ENCODE measurements around the gene PIK3AP1.
A peak's percentile ranks its signal among the peaks of the same experiment; 100 is the strongest.
"Not testable (repeated sequence)": the region's sequence is repeated elsewhere in the genome, so short reads cannot be mapped to it uniquely, and the experiment has no call there.

Gene PIK3AP1, protein sequence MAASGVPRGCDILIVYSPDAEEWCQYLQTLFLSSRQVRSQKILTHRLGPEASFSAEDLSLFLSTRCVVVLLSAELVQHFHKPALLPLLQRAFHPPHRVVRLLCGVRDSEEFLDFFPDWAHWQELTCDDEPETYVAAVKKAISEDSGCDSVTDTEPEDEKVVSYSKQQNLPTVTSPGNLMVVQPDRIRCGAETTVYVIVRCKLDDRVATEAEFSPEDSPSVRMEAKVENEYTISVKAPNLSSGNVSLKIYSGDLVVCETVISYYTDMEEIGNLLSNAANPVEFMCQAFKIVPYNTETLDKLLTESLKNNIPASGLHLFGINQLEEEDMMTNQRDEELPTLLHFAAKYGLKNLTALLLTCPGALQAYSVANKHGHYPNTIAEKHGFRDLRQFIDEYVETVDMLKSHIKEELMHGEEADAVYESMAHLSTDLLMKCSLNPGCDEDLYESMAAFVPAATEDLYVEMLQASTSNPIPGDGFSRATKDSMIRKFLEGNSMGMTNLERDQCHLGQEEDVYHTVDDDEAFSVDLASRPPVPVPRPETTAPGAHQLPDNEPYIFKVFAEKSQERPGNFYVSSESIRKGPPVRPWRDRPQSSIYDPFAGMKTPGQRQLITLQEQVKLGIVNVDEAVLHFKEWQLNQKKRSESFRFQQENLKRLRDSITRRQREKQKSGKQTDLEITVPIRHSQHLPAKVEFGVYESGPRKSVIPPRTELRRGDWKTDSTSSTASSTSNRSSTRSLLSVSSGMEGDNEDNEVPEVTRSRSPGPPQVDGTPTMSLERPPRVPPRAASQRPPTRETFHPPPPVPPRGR

DNA sequence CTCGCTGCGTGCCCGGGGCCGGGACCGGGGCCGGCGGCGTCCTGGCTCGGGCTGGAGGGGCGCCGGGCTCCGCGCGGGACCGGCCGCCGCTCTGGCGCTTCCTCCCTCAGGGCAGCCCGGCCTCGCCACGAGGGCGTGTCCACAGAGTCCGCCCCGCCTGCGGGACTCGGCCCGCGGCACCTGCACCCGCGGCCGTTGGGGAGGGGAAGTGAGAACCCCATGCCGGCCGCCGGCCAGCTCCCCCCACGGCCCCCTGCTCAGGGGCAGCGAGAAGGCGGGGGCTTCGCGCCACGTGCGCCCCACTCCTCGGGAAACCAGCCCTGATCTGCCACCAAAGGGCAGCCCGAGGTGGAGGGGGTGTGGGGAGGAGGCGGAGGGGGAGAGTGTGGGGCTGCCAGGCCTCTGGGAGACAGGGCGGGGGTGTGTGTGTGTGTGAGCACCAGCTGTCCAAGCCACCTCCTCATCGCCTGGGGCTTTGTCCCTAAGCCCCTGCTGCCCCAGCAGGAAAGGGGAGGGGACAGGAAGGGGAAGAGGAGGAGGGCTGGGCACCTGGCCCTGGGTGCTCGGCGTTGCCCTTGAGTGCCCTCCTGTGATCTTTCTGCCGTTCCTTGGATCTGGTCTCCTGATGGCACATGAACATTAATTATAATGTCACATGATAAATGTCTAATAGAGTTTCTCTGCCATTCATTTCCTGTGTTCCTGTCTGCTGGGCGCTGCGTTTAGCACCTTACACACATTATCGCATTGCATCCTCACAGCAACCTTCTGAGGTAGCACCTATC is at the start of gene PIK3AP1:
Gene PIK3AP1 (minus strand): TSS at position 93 of the 785 bp plus-strand sequence. CDS start 120 bp downstream, outside the sequence.
- no peak for DNase-seq (ENCODE audit: low read depth)

DNA sequence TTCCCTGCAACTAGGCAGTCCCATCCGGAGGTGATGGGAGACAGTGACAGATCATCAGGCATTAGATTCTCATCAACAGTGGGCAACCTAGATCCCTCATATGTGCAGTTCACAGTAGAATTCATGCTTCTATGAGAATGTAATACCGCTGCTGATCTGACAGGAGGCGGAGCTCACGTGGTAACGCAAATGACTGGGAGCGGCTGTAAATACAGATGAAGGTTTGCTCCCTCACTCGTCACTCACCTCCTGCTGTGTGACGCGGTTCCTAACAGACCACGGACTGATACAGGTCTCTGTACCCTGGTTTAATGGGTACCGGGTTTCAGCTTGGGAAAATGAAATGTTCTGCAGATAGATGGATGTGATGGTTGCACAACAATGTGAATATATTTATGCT is 47.8 kb upstream of the PIK3AP1 start:
- no peak for DNase-seq (ENCODE audit: low read depth)

DNA sequence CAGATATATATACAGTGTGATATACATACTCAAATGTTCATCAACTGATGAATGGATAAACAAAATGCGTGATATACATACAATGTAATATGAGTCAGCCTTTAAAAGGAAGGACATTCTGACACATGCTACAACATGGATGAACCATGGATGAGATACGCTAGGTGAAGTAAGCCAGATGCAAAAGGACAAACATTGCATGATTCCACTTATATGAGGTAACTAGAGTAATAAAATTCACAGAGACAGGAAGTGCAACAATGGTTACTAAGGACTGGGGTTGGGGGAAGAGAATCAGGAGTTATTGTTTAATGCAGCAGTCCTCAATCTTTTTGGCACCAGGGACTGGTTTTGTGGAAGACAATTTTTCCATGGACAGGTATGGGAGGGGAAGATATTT is 47.3 kb upstream of the PIK3AP1 start:
- DNase-seq (ENCODE audit: low read depth): no peak

DNA sequence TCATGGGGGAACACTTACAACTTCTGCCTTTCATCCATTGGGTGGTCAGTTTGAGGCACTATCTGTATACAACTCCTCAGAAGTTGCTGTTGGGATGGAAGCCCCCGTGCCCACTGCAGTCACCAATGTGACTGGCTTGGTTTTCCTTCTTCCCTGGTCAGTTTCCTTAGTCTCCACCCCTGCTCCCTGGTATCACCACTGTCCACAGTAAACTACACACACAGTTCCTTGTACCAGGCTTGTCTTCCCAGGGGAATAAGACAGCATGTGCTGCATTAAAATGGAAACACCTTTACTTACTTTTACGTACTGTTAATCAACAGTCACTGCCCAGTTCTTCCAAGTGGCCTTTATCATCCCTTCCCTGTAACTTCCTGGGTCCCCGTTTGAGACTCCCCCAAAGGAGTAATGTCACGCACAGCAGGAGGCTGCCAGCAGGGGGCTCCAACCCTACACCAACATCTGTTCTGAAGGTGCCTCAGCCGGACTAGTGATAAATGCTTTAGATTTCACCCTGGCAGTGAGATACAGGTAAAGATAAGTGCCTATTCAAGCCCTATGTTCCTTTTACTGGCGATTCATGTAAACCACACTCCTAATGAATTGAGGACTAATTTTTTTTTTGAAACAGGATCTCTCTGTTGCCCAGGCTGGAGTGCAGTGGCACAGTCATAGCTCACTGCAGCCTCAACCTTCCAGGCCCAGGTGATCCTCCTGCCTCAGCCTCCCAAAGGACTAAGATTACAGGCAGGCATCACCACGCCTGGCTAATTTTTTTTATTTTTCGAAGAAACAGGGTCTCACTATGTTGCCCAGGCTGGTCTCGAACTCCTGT is 45.3 kb upstream of the PIK3AP1 start:
- no peak for DNase-seq (ENCODE audit: low read depth)

DNA sequence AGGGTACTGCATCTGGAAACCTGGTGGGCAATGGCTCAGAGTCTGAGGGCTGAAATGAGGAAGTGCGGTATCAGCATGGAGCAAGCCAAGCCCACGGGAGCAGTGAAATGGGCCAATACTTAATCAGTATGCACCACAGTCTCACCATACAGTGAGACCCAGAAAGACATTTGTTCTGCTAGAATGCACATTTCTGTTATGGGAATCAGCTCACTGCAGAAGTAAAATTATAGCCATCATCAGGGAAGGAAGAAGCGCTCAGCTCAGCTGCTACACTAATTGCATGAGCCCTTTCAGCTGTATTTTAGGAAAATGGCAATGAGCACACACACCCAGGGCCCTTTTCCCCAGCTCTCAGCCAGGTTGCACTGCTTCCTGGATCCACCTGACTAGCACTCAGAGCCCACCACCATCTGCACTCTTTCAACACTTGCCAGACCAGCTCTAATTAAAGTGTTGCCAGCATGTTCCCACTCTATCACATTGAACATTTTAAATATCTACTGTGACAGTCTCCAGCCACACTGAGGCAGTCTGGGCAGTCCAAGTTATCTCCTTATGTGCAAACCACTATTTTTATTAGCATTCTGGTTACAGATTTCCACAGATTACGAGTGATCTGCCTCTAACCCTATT is 44.2 kb upstream of the PIK3AP1 start:
- no peak for DNase-seq (ENCODE audit: low read depth)

DNA sequence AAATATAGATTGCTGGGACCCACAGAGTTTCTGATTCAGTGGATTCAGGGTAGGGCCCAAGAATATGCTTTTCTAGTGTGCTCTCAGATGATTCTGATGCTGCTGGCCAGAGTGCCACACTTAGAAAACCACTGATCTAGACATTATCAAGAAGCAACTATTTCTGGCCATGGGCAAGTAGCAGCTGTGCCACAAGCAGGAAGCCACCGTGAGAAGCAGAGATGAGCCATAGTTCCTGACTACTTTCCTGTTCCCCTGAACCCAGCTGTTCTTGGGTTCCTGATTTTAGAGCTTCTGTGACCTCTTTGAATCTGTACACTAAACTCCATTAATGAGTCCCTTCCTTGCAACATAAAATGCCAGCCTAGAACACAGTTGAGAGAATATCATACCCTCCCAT is 38.1 kb upstream of the PIK3AP1 start:
- DNase-seq (ENCODE audit: low read depth): no peak

DNA sequence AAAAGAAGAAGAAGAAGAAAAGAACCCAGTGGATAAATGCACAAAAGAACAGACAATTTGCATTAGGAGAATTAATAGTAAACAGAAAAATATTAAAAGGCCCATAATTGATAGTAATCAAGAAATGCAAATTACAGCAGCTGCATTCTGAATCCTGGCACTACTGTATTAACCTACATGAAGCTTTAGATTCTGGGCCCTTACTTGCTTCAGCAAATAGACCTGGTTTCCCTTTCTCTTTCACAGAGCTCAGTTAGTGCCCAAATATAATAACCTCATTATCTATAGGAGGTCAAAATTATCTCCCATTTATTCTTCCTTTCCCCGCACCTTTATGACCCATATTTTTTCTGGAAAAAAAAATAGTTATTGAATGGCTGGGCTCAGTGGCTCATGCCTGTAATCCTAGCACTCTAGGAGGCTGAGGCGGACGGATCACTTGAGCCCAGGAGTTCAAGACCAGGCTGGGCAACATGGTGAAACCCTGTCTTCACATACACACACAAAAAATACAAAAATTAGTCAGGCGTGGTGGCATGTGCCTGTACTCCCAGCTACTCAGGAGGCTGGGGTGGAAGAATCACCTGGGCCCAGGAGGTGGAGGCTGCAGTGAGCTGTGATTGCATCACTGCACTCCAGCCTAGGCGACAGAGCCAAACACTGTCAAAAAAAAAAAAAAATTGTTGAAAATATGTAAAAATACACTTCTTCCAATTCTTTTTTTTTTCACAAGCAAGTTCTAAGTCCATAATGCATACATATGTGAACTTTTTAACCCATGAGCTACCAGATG is 36.0 kb upstream of the PIK3AP1 start:
- DNase-seq (ENCODE audit: low read depth): no peak

DNA sequence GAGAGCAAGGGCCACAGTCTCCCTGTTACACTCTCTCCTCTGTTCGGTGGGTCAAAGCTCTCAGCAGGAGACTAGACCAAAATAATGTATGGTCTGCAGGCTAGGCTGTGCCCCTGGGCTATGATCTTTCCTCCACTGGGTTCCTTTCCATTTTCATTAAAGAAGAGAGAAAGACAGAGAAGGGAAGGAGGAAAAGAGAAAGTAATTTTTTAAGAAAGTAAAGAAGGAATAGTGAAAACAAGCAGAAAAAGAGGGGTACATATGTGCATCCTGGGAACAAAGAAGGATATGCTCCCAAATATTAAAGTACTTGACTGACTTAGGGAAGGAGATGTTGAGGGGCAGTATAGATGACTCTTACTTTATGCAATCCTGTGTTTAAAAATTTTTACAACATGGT is 33.6 kb upstream of the PIK3AP1 start:
- no peak for DNase-seq (ENCODE audit: low read depth)

DNA sequence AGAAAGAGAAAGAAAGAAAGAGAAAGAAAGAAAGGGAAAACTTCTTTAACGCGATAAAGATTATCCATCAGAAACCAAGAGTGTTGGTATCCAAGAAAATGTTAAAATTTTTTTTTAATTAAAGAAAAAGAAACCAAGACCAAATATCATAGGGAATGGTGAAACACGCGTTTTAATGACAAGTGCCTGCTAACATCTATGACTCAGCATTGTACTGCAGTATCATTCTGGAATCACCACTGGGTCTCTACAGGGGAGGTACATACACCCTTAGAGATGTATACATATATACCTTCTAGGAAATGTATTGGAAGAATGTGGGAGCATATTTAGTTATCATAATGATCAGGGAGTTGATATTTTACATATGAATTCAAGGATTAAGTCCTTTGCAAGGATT is 32.1 kb upstream of the PIK3AP1 start:
- no peak for DNase-seq (ENCODE audit: low read depth)

DNA sequence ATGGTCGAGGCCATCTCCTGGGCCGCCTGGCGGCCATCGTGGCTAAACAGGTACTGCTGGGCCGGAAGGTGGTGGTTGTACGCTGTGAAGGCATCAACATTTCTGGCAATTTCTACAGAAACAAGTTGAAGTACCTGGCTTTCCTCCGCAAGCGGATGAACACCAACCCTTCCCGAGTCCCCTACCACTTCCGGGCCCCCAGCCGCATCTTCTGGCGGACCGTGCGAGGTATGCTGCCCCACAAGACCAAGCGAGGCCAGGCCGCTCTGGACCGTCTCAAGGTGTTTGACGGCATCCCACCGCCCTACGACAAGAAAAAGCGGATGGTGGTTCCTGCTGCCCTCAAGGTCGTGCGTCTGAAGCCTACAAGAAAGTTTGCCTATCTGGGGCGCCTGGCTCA is 30.0 kb upstream of the PIK3AP1 start:
- not testable (repeated sequence) for DNase-seq (ENCODE audit: low read depth)

DNA sequence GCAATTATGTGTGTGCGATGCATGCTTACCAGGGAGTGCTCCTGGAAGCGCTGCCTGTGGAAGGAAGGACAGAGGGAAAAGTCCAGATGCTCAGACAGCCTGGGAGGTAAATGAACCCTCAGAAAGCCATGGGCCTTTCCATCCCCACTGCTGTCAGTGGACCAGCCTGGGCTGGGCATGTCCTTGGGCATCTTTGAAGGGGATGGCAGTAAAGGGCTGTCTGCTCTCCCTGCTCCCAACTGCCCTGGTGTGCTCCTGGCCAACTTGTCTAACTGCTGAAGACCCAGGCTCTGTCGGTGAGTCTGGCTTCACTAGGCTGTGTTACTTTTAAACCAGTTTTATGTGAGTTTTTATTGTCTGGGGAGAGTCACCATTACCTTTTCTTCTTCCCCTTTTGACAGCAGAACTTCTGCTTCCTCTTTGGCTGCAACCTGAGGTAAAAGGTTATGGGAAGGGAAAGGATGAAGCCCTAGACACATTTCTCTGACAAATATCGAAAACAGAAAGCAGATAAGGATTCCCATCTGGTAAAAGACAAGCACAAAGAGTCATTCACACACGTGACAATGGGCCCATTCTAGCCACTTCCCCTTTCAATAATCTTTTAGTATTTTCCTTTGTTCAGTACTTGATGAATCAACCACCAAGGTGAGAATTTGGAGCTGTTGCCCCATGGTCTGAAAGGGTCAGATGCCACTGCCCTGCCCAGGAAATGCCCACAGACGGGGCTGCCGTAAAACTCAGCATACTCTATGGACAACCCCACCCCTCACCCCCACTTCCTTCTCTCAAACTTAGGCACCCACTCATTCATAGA is 27.6 kb upstream of the PIK3AP1 start:
- no peak for DNase-seq (ENCODE audit: low read depth)

DNA sequence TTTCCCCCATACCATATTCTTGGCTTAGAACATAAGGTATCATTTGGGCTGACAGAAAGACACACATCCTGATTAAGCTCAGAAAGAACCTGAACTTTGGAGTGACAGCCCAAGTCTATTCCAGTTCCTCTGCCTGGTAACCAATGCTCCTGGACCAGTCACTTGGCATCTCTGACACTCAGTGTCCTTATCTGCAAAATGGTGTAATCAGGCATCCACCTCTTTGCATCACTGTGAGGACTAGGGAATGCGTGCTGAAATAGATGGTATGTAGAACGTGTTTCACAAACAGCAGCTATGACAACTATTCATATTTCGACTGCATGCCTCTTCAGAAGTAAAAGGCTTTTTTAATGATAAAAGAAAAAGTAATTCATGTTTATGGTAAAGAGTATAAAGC is 26.2 kb upstream of the PIK3AP1 start:
- no peak for DNase-seq (ENCODE audit: low read depth)

DNA sequence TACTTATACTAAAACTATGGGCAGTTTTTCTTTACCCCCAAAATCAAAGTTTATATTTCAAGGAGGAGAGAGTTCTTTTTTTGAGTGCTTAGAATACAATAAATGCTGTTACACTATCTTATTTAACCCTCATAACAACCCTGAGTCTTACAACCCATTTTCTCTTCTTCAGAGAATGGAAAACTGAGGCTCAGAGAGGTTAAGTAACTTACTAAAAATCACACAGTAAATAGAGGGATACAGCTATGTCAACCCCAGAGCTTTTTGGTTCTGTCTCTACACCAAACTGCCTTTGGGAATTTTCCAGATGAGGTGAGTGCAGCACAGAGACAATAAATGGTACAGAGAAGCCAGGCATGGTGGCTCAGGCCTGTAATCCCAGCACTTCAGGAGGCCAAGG is 25.6 kb upstream of the PIK3AP1 start:
- DNase-seq (ENCODE audit: low read depth): no peak

DNA sequence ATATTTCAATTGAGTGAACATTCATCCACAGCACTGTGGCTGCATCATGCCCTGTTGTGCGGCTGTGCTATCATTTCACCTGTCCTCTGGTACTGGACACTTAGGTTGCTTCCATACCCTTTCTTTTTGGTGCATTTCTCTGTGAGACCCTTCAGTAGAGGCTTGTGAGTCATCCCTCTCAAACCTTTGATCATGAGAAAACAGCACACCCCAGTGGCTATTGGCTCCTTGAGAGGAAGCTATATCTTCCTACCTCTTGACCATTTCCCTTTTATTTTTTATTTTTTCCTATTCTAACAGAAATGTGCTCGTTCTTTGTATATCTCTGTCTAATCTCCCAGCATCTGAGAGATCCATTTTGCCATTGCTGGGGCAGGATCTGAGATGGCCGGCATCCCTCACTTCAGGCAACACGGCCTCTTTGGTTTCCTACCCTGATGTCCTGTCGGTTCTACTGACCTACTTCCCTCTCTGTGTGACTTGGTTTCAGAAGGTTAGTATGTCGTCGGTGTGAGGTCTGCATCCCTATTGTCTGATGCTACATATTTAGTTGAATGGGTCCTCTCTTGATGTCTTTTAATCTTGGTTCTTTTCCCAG is 23.8 kb upstream of the PIK3AP1 start:
- DNase-seq (ENCODE audit: low read depth): peak; percentile 8

DNA sequence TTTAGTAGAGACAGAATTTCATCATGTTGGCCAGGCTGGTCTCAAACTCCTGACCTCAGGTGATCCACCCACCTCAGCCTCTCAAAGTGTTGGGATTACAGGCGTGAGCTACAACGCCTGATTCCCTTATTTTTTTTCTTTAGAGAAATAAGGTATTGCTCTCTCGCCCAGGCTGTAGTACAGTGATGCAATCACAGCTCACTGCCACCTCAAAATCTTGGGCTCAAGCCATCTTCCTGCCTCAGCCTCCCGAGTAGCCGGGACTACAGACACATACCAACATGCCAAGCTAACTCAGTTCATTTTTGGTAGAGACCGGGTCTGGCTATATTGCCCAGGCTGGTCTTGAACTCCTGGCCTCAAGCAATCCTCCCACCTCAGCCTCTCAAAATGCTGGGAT is 21.2 kb upstream of the PIK3AP1 start:
- not testable (repeated sequence) for DNase-seq (ENCODE audit: low read depth)

DNA sequence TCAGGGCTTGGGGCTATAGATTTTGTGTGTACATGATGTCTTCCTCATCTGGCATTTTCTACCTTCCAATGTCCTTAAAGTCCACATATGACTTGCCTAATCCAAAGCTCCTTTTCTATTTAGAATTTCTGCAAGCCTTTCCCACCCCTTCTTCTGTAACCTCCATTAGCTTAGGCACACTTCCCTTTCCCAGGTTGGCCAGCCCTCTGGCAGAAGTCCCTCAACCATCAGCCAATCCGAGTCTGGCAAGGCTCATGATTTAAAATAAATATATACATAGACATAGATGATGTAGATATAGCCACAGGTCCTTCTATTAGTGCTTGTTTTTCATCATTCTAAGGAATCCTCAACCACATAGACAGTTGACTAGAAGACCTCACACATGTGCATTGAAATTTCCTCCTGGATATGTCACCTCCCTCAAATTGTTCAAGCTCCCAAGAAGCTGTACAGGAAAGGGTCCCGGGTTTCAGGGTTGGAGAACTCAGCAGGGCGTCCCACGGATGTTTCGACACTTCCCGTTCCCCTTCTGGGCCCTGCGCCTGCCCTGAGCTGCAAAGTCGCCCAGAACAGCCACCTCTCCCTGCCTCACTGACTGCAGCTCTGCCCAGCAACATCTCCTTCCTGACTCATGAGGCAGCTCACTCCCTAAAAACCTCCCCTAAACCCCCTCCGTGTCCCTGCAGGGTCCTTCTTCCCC is 20.4 kb upstream of the PIK3AP1 start:
- DNase-seq (ENCODE audit: low read depth): no peak

DNA sequence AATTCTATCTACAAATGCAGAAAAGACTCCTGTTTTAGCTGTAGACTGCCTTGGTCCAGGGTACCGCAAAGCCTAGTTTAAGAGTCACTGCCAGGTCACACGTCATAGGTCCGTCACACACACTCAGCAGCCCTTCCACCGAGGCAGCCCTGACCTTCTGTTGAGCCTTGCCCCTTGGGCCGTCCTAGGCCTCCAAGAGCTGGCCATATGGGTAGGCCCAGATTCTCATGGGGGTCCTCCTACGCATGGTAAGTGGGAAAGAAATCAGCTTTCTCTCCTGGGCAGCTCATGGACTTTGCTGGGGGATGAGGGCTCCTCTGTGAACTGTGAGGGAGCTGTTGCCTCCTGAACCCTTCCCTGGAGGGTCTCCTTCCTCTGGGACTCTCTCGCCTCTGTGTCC is 19.8 kb upstream of the PIK3AP1 start:
- no peak for DNase-seq (ENCODE audit: low read depth)

DNA sequence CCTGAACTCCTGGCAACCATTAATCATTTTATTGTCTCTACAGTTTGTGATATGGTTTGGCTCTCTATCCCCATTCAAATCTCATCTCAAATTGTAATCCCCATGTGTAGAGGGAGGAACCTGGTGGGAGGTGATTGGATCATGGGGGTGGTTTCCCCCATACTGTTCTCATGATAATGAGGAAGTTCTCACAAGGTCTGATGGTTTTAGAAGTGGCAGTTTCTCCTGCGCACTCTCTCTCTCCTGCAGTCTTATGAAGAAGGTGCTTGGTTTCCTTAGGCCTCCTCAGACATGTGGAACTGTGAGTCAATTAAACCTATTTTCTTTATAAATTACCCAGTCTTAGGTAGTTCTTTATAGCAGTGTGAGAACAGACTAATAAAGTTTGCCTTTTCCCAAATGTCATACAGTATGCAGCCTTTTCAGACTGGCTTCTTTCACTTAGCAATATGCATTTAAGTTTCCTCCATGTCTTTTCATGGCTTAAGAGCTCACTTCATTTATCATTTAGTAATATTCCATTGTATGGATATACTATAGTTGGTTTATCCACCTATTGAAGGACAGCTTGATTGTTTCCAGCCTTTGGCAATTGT is 17.1 kb upstream of the PIK3AP1 start:
- DNase-seq (ENCODE audit: low read depth): not testable (repeated sequence)

Data from non-pigmented ciliary epithelial cell (primary cell).